WTC11 (cell line): Measurements from ENCODE around the gene DCST2. TPM values are rescaled to one million over a fixed set of nuclear protein-coding genes. Genes with fewer than 3 reads are reported as not detected.

Source experiments
- ATAC-seq: fragments of 200-7000 bp; cut with Tn5 transposase; 2 replicates; pipeline ENCODE4 v1.10.0; 2021; ENCODE audit warnings: mild to moderate bottlenecking, moderate library complexity
- CTCF ChIA-PET: fragments of 300-600 bp; sonication (Branson Sonifier 250); formaldehyde crosslinking; loops from one replicate; lab custom pipeline; 2021; ENCODE audit warnings: antibody characterized with exemption; lab: Charles Lee
- POLR2A ChIA-PET: fragments of 350-600 bp; sonication (Branson Sonifier 250); formaldehyde crosslinking; loops from one replicate; lab custom pipeline; 2021; ENCODE audit warnings: antibody characterized with exemption; lab: Charles Lee
- DNase-seq: peaks from one replicate; pipeline ENCODE4 v3.0.0; 2021; ENCODE audit warnings: low spot score
- H3K27ac Mint-ChIP-seq: 2 replicates; pipeline ENCODE4 v1.8.0; 2021; ENCODE audit warnings: mixed read lengths
- H3K27me3 Mint-ChIP-seq: 2 replicates; pipeline ENCODE4 v1.8.0; 2021; ENCODE audit warnings: low read depth, mild to moderate bottlenecking, moderate library complexity, mixed read lengths
- H3K36me3 Mint-ChIP-seq: 2 replicates; pipeline ENCODE4 v1.8.0; 2021; ENCODE audit warnings: mixed read lengths
- H3K4me1 Mint-ChIP-seq: 2 replicates; pipeline ENCODE4 v1.8.0; 2022; ENCODE audit warnings: mixed read lengths
- H3K4me3 Mint-ChIP-seq: 2 replicates; pipeline ENCODE4 v1.8.0; 2021; ENCODE audit warnings: mild to moderate bottlenecking, moderate library complexity, mixed read lengths
- H3K9me3 Mint-ChIP-seq: 2 replicates; pipeline ENCODE4 v1.8.0; 2021; ENCODE audit warnings: mixed read lengths
- AFF4 ChIP-seq: sonication (generic); formaldehyde crosslinking; IDR thresholded peaks from 2 replicates; pipeline ENCODE4 v1.8.1; 2023; ENCODE audit warnings: mild to moderate bottlenecking, missing genetic modification reagents, borderline replicate concordance
- ATF1 ChIP-seq: sonication (generic); formaldehyde crosslinking; IDR thresholded peaks from 2 replicates; pipeline ENCODE4 v1.8.1; 2023; ENCODE audit warnings: mild to moderate bottlenecking, moderate library complexity, missing genetic modification reagents
- CBFB ChIP-seq: sonication (generic); formaldehyde crosslinking; IDR thresholded peaks from 2 replicates; pipeline ENCODE4 v1.8.1; 2022; ENCODE audit warnings: mild to moderate bottlenecking, low read depth, missing genetic modification reagents
- CTCF ChIP-seq: fragments of 200-600 bp; IDR thresholded peaks from 2 replicates; pipeline ENCODE4 v1.8.0; 2022; ENCODE audit warnings: antibody characterized with exemption
- EMX1 ChIP-seq: fragments of 250-450 bp; sonication (Bioruptor Pico); IDR thresholded peaks from 2 replicates; pipeline ENCODE4 v1.8.0; 2021; ENCODE audit warnings: mild to moderate bottlenecking
- FOXJ3 ChIP-seq: sonication (generic); formaldehyde crosslinking; IDR thresholded peaks from 2 replicates; pipeline ENCODE4 v1.9.0; 2021; ENCODE audit warnings: missing genetic modification reagents, mild to moderate bottlenecking, borderline replicate concordance
- GABPB1 ChIP-seq: sonication (generic); formaldehyde crosslinking; IDR thresholded peaks from 2 replicates; pipeline ENCODE4 v1.8.1; 2023; ENCODE audit warnings: mild to moderate bottlenecking, missing genetic modification reagents
- JAZF1 ChIP-seq: fragments of 250-450 bp; sonication (Bioruptor Pico); IDR thresholded peaks from 2 replicates; pipeline ENCODE4 v1.9.0; 2021; ENCODE audit warnings: moderate library complexity, mild to moderate bottlenecking, inconsistent platforms
- NR1H2 ChIP-seq: sonication (generic); formaldehyde crosslinking; IDR thresholded peaks from 2 replicates; pipeline ENCODE4 v1.9.0; 2021; ENCODE audit warnings: mild to moderate bottlenecking, moderate library complexity, missing genetic modification reagents
- OVOL2 ChIP-seq: fragments of 250-450 bp; sonication (Bioruptor Pico); IDR thresholded peaks from 2 replicates; pipeline ENCODE4 v1.9.0; 2021; ENCODE audit warnings: mild to moderate bottlenecking, borderline replicate concordance
- PRDM15 ChIP-seq: sonication (generic); formaldehyde crosslinking; IDR thresholded peaks from 2 replicates; pipeline ENCODE4 v1.8.0; 2022; ENCODE audit warnings: missing genetic modification reagents
- RORB ChIP-seq: fragments of 250-450 bp; sonication (Bioruptor Pico); IDR thresholded peaks from 2 replicates; pipeline ENCODE4 v1.9.0; 2021; ENCODE audit warnings: mild to moderate bottlenecking
- SMAD4 ChIP-seq: sonication (generic); formaldehyde crosslinking; IDR thresholded peaks from 2 replicates; pipeline ENCODE4 v1.8.0; 2022; ENCODE audit warnings: mild to moderate bottlenecking, missing genetic modification reagents
- ZBTB21 ChIP-seq: sonication (generic); formaldehyde crosslinking; IDR thresholded peaks from 2 replicates; pipeline ENCODE4 v1.8.1; 2023; ENCODE audit warnings: mild to moderate bottlenecking, missing genetic modification reagents, borderline replicate concordance
- ZMAT4 ChIP-seq: fragments of 250-450 bp; sonication (Bioruptor Pico); IDR thresholded peaks from 2 replicates; pipeline ENCODE4 v1.9.0; 2021; ENCODE audit warnings: mild to moderate bottlenecking
- ZNF219 ChIP-seq: sonication (generic); formaldehyde crosslinking; IDR thresholded peaks from 2 replicates; pipeline ENCODE4 v1.8.0; 2023; ENCODE audit warnings: missing genetic modification reagents, mild to moderate bottlenecking, borderline replicate concordance
- ZNF396 ChIP-seq: fragments of 250-450 bp; sonication (Bioruptor Pico); IDR thresholded peaks from 2 replicates; pipeline ENCODE4 v1.8.0; 2021; ENCODE audit warnings: mild to moderate bottlenecking, moderate library complexity, borderline replicate concordance
- total RNA-seq: library from RNA; stranded (reverse); gene quantifications from 3 replicates; pipeline ENCODE4 v1.2.3, GENCODE V29; 2021
- TF ChIP-seq, protein P1 (sequence below): sonication (generic); formaldehyde crosslinking; IDR thresholded peaks from 2 replicates; pipeline ENCODE4 v1.8.0; 2023; ENCODE audit warnings: missing genetic modification reagents
- TF ChIP-seq, protein P2 (sequence below): fragments of 250-450 bp; sonication (Bioruptor Pico); IDR thresholded peaks from 2 replicates; pipeline ENCODE4 v2.1.2; 2022; ENCODE audit warnings: mild to moderate bottlenecking, moderate library complexity

DCST2 gene
- total RNA-seq, 1 experiment from 2014 or later = 0.83 TPM

- no peak for ATAC-seq
- no peaks in the 10 kb centered on the region for H3K9me3 Mint-ChIP-seq
- H3K4me1 Mint-ChIP-seq = peaks cover 18% of the 10 kb centered on the region
- no peak for TF ChIP-seq CTCF
- TF ChIP-seq, protein P1, sequence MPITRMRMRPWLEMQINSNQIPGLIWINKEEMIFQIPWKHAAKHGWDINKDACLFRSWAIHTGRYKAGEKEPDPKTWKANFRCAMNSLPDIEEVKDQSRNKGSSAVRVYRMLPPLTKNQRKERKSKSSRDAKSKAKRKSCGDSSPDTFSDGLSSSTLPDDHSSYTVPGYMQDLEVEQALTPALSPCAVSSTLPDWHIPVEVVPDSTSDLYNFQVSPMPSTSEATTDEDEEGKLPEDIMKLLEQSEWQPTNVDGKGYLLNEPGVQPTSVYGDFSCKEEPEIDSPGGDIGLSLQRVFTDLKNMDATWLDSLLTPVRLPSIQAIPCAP (CRISPR knock-in tag) = no peak
- no peak for TF ChIP-seq PRDM15
- TF ChIP-seq JAZF1 (CRISPR knock-in tag) = no peak
- TF ChIP-seq GABPB1 = no peak
- no peak for TF ChIP-seq OVOL2
- no peak for TF ChIP-seq SMAD4 (CRISPR knock-in tag)
- TF ChIP-seq AFF4 (CRISPR knock-in tag) = no peak
- no peak for TF ChIP-seq EMX1 (CRISPR knock-in tag)
- no peak for TF ChIP-seq ZBTB21
- TF ChIP-seq ZNF396 (CRISPR knock-in tag) = no peak
- TF ChIP-seq RORB (CRISPR knock-in tag) = no peak
- TF ChIP-seq FOXJ3 (CRISPR knock-in tag) = no peak
- TF ChIP-seq ZMAT4 = no peak
- DNase-seq = no peak
- ChIA-PET CTCF (interaction anchor here (0.9 to 1.7 kb wide), 6 partner anchors 9 to 80 kb away, joined by 3 to 8 read pairs (median 4); partner anchors contain the start of genes ADAM15 and LENEP), POLR2A (interaction anchor here (0.6 kb wide), 1 partner anchor 30 kb away, joined by 3 read pairs; no protein-coding TSS in a partner anchor)
- no peak overlapping the region for H3K27ac Mint-ChIP-seq
- H3K27me3 Mint-ChIP-seq = peaks cover 4% of the 10 kb centered on the region; the same call in 1 of the 2 replicates
- no peaks in the 10 kb centered on the region for H3K36me3 Mint-ChIP-seq
- H3K4me3 Mint-ChIP-seq = no peak overlapping the region
Measured at GRCh38 chr1:155023627-155024026, 10.0 kb downstream of the DCST2 start.

- no peak for DNase-seq
- H3K4me1 Mint-ChIP-seq = peaks cover 21% of the 10 kb centered on the region
- no peak overlapping the region for H3K27ac Mint-ChIP-seq
- H3K36me3 Mint-ChIP-seq = no peaks in the 10 kb centered on the region
- CTCF ChIA-PET = interaction anchor here (0.9 to 2.2 kb wide), 8 partner anchors 9 to 79 kb away, joined by 3 to 10 read pairs (median 4); partner anchors contain the start of genes ADAM15, LENEP and SHC1
- no peak overlapping the region for H3K4me3 Mint-ChIP-seq
- no peaks in the 10 kb centered on the region for H3K9me3 Mint-ChIP-seq
- POLR2A ChIA-PET = interaction anchor here (0.6 to 0.7 kb wide), 2 partner anchors 22 to 29 kb away, joined by 3 read pairs; no protein-coding TSS in a partner anchor
- ATAC-seq = no peak
- TF ChIP-seq CTCF (no peak), ZNF219 (CRISPR knock-in tag) (no peak), NR1H2 (CRISPR knock-in tag) (no peak), CBFB (no peak), ATF1 (no peak)
- TF ChIP-seq, protein P2, sequence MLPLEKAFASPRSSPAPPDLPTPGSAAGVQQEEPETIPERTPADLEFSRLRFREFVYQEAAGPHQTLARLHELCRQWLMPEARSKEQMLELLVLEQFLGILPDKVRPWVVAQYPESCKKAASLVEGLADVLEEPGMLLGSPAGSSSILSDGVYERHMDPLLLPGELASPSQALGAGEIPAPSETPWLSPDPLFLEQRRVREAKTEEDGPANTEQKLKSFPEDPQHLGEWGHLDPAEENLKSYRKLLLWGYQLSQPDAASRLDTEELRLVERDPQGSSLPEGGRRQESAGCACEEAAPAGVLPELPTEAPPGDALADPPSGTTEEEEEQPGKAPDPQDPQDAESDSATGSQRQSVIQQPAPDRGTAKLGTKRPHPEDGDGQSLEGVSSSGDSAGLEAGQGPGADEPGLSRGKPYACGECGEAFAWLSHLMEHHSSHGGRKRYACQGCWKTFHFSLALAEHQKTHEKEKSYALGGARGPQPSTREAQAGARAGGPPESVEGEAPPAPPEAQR (CRISPR knock-in tag) = no peak
- TF ChIP-seq, protein P1 (CRISPR knock-in tag) = no peak
- TF ChIP-seq, all 79 proteins: peak for 0
- H3K27me3 Mint-ChIP-seq = peaks cover 4% of the 10 kb centered on the region; the same call in 1 of the 2 replicates
Measured at GRCh38 chr1:155022927-155023236, 10.7 kb downstream of the DCST2 start.
